ENCODE results near the gene CLBA1.

DNA sequence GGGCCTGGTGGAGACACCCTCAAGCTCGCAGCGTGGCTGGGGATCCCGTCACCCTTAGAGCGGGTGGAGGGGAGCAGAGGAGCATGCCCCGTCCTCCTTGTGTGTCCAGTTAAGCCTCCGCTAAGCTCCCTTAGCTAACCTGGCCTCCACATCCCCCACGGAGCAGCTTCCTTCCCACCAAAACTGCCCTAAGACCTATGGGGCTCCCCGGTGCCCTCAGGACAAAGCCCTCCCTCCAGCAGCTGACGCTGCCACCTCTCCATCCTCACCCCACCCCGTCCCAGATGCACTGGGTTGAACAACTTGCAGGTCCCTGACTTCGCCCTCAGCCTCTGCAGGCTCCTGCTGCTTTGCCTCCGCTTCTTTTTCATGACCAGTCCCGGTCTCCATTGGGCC lies 11.4 kb upstream of the CLBA1 start:
- no peak for TF ChIP-seq POLR2A (IDR thresholded peaks at IDR 0.05)
- TF ChIP-seq, protein P1, sequence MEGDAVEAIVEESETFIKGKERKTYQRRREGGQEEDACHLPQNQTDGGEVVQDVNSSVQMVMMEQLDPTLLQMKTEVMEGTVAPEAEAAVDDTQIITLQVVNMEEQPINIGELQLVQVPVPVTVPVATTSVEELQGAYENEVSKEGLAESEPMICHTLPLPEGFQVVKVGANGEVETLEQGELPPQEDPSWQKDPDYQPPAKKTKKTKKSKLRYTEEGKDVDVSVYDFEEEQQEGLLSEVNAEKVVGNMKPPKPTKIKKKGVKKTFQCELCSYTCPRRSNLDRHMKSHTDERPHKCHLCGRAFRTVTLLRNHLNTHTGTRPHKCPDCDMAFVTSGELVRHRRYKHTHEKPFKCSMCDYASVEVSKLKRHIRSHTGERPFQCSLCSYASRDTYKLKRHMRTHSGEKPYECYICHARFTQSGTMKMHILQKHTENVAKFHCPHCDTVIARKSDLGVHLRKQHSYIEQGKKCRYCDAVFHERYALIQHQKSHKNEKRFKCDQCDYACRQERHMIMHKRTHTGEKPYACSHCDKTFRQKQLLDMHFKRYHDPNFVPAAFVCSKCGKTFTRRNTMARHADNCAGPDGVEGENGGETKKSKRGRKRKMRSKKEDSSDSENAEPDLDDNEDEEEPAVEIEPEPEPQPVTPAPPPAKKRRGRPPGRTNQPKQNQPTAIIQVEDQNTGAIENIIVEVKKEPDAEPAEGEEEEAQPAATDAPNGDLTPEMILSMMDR (IDR thresholded peaks at IDR 0.05): no peak

Measured in uterus (tissue), 2 donors.